GM12873 (cell line): ENCODE measurements around the gene SMARCC1.

Experiments
- CTCF ChIP-seq: IDR thresholded peaks from 2 replicates; pipeline ENCODE4 v1.5.1; 2012; ENCODE audit warnings: low read depth, mild to moderate bottlenecking, moderate library complexity, low read length, control low read depth; ENCODE audit not compliant: insufficient read depth; ENCODE audit errors: missing control alignments

SMARCC1 gene

DNA sequence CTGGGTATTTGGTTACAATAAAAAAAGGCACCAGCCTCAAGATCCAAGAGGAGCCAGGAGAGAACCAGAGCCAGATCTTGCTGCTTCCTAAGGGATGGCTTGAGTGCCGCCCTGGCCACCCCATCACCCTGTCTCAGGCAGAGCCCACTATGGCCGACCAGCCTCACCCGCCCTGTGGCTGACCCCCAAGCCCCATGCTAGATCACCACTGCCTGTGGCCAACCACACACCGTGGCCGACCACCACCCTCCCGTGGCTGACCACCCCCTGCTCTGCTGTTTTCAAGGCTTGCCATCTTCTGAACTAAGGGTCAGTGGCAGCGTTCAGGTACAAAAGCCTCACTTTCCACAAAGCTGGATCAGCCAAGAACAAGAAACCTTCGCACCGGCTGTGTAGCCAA is 215.0 kb downstream of the SMARCC1 start:
- no peak for TF ChIP-seq CTCF

- no peak for TF ChIP-seq CTCF
Observed at GRCh38 chr3:47565734-47566550, 215.8 kb downstream of the SMARCC1 start.

DNA sequence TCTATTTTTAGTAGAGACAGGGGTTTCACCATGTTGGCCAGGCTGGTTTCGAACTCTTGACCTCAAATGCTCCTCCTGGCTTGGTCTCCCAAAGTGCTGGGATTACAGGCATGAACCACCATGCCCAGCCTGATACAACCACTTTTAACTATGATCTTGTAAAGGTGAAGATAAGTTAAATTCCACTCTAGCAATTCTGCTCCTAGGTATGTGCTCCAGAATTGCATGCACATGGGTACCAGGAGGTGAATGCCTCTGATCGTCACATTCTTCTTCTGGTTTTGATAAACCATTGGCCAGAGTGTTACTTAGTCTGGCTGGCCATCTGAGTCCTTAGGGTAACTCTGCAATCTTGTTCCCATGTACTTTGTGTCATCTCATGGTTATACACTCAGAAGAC is 225.3 kb downstream of the SMARCC1 start:
- TF ChIP-seq CTCF: no peak

- no peak for TF ChIP-seq CTCF
Observed at GRCh38 chr3:47554335-47554734, 227.4 kb downstream of the SMARCC1 start.

DNA sequence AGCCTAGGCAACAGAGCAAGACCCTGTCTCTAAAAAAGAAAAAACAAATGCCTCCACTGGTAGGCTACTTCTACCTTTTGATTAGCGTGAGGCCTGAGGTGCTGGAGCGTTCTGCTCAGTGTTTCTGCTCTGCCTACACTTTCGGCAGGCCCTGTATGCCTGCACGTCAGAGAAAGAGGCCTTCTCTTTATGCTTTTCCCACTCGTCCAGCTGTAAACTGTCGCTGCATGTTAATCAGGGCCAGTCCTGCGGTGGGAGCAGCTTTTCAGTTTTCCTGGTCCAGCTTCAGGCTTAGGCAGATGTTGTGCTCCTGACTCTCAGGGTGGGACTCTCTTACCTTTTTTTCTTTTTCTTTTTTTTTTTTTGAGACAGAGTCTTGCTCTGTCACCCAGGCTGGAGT is 228.3 kb downstream of the SMARCC1 start:
- no peak for TF ChIP-seq CTCF

- no peak for TF ChIP-seq CTCF
Observed at GRCh38 chr3:47542471-47543173, 239.1 kb downstream of the SMARCC1 start.

DNA sequence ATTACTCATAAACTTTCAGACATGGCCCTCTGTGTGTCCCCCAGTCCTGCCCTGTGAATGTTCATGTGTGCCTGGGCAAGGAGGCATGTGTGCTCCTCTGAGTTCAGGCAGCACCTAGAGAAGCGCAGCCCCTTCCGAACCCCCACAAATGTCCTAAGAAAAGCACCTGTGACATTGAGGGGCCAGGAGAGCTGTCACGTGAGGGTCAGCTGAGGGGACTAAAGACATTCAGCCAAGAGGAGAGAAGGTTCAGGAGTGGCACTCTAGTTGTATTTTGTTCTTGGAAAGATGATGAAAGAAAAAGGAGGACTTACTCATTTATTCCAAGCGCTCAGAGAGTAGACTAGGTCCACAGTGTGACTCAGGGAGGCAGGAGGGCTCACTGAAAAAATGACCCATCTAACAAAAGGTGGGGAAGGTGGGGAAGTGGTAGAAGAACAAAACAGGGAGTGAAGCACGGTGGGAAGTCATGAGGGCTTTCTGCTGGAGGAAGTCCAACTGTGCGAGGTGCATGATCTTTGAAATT is 240.0 kb downstream of the SMARCC1 start:
- TF ChIP-seq CTCF: no peak
